22Rv1 (cell line): ENCODE measurements around the gene CALCR.
A peak's percentile ranks its signal among the peaks of the same experiment; 100 is the strongest.
"Not testable (repeated sequence)": the region's sequence is repeated elsewhere in the genome, so short reads cannot be mapped to it uniquely, and the experiment has no call there.

Source experiments
- H3K27ac ChIP-seq: fragments of 450-650 bp; 2 replicates; pipeline ENCODE4 v1.5.1; 2017
- CTCF ChIP-seq: fragments of 450-650 bp; IDR thresholded peaks from 2 replicates; pipeline ENCODE4 v1.5.1; 2017; ENCODE audit warnings: mild to moderate bottlenecking
- ZFX ChIP-seq: fragments of 450-650 bp; IDR thresholded peaks from 2 replicates; pipeline ENCODE4 v1.6.1; 2017; ENCODE audit warnings: antibody characterized with exemption, borderline replicate concordance

Gene CALCR

DNA sequence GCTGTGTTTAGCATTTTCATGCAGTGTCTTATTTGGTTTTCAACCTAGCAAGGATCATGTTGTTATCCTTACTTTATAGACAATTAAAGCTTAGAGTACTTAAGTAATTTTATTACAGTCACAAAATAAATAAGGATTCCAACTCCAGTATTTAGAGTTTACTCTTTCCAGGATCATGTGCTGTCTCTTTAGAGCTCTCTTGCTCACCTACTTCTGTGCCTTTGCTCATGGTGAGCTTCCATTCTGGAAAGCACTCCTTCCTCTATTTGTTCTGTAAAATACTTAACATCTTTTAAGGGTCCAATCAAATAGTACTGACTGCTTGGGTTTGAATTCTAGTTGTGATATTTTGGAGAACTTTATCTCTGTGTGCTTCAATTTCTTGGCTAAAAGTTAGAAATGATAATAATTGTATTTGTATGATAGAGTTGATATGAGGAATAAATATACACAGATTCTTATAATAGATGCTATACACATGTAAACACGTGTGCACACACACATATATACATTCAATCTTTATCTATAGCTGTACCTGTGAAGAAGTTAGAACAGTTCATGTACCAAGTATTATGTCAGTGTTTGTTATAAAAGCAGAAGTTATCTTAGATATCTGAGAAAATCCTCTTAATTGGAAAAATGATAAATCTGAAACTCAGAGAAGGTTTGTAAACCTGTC is 18.2 kb upstream of the CALCR start:
- no peak overlapping the region for H3K27ac ChIP-seq
- no peak for TF ChIP-seq CTCF
- TF ChIP-seq ZFX: no peak

DNA sequence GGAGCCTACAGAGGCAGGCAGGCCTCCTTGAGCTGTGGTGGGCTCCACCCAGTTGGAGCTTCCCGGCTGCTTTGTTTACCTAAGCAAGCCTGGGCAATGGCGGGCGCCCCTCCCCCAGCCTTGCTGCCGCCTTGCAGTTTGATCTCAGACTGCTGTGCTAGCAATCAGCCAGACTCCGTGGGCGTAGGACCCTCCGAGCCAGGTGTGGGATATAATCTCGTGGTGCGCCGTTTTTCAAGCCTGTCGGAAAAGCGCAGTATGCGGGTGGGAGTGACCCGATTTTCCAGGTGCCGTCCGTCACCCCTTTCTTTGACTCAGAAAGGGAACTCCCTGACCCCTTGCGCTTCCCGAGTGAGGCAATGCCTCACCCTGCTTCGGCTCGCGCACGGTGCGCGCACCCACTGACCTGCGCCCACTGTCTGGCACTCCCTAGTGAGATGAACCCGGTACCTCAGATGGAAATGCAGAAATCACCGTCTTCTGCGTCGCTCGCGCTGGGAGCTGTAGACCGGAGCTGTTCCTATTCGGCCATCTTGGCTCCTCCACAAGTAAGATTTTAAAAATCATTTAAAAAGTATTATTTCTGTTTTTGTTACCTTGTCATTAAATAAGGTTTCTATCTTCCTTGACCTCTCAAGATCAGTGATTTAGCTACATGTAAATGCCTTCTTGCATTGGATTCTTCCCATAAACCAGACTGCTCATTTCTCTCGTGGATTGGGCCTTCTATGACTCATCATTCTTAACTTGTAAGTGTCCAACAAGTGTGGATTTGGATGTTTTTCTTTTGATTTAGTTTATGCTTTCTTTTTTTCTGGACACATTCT is 16.9 kb upstream of the CALCR start:
- H3K27ac ChIP-seq: not testable (repeated sequence)

GRCh38 chr7:93586479-93586865 is 11.9 kb upstream of the CALCR start:
- not testable (repeated sequence) for H3K27ac ChIP-seq

DNA sequence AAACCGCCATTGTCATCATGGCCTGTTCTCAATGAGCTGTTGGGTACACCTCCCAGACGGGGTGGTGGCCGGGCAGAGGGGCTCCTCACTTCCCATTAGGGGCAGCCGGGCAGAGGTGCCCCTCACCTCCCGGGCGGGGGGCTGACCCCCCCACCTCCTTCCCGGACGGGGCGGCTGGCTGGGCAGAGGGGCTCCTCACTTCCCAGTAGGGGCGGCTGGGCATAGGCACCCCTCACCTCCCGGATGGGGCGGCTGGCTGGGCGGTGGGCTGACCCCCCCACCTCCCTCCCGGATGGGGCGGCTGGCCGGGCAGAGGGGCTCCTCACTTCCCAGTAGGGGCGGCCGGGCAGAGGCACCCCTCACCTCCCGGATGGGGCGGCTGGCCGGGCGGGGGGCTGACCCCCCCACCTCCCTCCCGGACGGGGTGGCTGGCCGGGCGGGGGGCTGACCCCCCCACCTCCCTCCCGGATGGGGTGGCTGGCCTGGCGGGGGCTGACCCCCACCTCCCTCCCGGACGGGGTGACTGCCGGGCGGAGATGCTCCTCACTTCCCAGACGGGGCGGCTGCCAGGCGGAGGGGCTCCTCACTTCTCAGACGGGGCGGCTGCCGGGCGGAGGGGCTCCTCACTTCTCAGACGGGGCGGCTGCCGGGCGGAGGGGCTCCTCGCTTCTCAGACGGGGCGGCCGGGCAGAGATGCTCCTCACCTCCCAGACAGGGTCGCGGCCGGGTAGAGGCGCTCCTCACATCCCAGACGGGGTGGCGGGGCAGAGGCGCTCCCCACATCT is 11.4 kb upstream of the CALCR start:
- not testable (repeated sequence) for H3K27ac ChIP-seq

DNA sequence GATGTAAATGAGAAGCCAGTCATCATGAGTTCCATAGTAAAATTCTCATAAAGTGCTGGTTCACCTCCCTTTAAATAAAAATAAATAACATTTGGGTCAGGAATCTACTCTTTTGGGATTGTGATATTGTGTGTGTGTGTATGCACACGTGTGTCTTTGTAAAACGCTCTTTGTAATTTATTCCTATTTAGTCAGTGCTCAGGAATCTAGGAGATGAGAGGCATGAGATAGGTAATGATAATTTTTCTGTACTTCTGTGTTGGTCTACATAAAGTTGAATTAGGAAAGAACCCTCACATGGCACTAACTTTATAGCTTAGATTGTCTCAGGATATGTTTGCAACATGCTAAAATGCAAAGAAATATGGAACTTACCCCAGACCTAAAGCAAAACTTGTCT is 4.9 kb upstream of the CALCR start:
- TF ChIP-seq ZFX (no peak), CTCF (no peak)
- peak overlapping the region; percentile 59; the same call in 1 of the 2 replicates for H3K27ac ChIP-seq

- H3K27ac ChIP-seq: peak overlapping the region; percentile 59
- TF ChIP-seq CTCF: no peak
- TF ChIP-seq ZFX: no peak
Observed at GRCh38 chr7:93578762-93579161, 4.2 kb upstream of the CALCR start.

GRCh38 chr7:93575555-93576399 is 1.3 kb upstream of the CALCR start:
- no peak overlapping the region for H3K27ac ChIP-seq
- no peak for TF ChIP-seq CTCF
- TF ChIP-seq ZFX: no peak

- TF ChIP-seq ZFX (no peak), CTCF (no peak)
- no peak overlapping the region for H3K27ac ChIP-seq
Observed at GRCh38 chr7:93574269-93574645, 267 bp downstream of the CALCR start.
